Measurements from ENCODE around the gene SLC22A31. TPM values are rescaled to one million over a fixed set of nuclear protein-coding genes. Genes with fewer than 3 reads are reported as not detected.

The SLC22A31 gene
- total RNA-seq, 2 donors from 2014 or later, result 4.6 TPM; not detected in 1

DNA sequence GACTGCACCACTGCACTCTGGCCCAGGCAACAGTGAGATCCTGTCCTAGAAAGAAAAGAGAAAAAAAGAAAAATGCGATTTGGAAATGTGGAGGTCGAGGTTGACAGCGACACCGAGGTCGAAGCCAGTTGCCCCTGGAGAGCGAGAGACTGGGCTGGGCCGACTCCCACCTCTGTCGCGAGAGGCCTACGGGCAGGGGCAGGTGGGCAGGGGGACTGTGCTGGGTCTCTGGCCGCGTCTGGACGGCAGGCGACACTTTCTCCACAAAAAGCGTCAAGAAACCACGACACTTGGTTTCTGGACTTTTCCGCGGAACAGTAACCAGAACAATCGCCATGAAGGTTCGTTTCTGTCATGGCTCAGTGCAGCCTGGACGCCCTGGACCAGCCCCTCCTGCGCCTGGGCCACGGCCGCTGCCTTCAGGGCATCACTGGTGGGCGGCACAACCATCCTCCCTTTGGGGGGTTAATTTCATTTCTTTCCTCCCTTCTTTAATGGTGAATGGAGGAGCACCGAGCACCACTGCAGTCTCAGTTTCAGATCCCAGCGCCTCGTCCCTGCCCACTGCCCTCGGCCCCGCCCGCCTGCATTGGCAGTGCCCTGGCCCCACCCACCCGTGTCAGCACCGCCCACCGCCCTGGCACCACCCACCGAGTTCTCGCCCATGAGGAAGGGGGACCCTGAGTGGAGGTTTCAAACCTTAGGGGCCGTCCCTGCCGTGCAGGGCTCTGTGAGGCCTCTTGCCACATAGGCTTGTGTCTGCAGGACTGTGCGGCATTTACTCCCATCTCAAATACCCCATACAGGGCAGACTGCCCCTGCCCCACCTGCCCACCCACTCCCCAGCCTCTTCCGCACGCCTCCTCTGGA, 47.3 kb downstream of the SLC22A31 start:
- DNase-seq (ENCODE audit: low spot score), result no peak
- Histone ChIP-seq H3K27ac (no peak overlapping the region), H3K4me3 (no peak overlapping the region), H3K9me3 (no peaks in the 10 kb centered on the region), H3K27me3 (replicated peaks; ENCODE audit: insufficient read depth) (no peaks in the 10 kb centered on the region), H3K4me1 (replicated peaks) (peaks cover 7% of the 10 kb centered on the region), H3K36me3 (no peaks in the 10 kb centered on the region)
- intact Hi-C loops (cut with DNase I), result no loop called here
- TF ChIP-seq CTCF (IDR thresholded peaks at IDR 0.05), result no peak
- TF ChIP-seq POLR2AphosphoS5 (IDR thresholded peaks at IDR 0.05), result no peak
- no peak for TF ChIP-seq POLR2A (IDR thresholded peaks at IDR 0.05)
- 91% methylated on average over 41 of the region's 41 CpGs for WGBS

DNA sequence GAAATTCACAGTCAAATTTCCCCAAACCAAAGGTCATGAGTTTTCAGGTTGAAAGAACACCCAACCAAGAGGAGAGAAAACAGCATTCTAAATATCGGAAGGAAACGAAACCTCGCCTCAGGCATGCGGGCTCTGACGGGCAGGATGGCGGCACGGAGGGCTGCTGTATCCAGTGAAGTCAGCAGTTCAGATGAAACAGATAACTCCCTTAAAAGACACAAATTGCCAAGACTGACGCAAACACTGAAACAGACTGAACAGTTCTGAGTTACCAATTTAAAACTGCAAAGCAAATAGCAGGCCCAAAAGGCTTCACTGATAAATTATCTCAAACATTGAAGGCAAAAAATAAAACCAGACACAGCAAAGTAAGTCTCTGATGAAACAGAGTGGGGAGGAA, 49.4 kb downstream of the SLC22A31 start:
- H3K27ac ChIP-seq, result no peak overlapping the region
- no peak for DNase-seq (ENCODE audit: low spot score)
- H3K9me3 ChIP-seq, result no peaks in the 10 kb centered on the region
- H3K36me3 ChIP-seq, result no peaks in the 10 kb centered on the region
- WGBS, result 84% methylated on average over 8 of the region's 8 CpGs
- intact Hi-C loops (cut with DNase I), result no loop called here
- H3K27me3 ChIP-seq (replicated peaks; ENCODE audit: insufficient read depth), result no peaks in the 10 kb centered on the region
- TF ChIP-seq POLR2A (IDR thresholded peaks at IDR 0.05), result no peak
- TF ChIP-seq CTCF (IDR thresholded peaks at IDR 0.05), result no peak
- no peak for TF ChIP-seq POLR2AphosphoS5 (IDR thresholded peaks at IDR 0.05)
- H3K4me3 ChIP-seq, result no peak overlapping the region
- peaks cover 7% of the 10 kb centered on the region for H3K4me1 ChIP-seq (replicated peaks)

- no peaks in the 10 kb centered on the region for H3K9me3 ChIP-seq
- H3K27ac ChIP-seq, result no peak overlapping the region
- no peaks in the 10 kb centered on the region for H3K36me3 ChIP-seq
- TF ChIP-seq POLR2AphosphoS5 (IDR thresholded peaks at IDR 0.05), result no peak
- no peak for TF ChIP-seq POLR2A (IDR thresholded peaks at IDR 0.05)
- TF ChIP-seq CTCF (IDR thresholded peaks at IDR 0.05), result no peak
- H3K4me3 ChIP-seq, result no peak overlapping the region
- no peaks in the 10 kb centered on the region for H3K27me3 ChIP-seq (replicated peaks; ENCODE audit: insufficient read depth)
- intact Hi-C loops (cut with DNase I), result no loop called here
- WGBS, result 73% methylated on average over 18 of the region's 18 CpGs
- no peak for DNase-seq (ENCODE audit: low spot score)
- peaks cover 7% of the 10 kb centered on the region for H3K4me1 ChIP-seq (replicated peaks)
Measured at GRCh38 chr16:89150090-89150835, 50.1 kb downstream of the SLC22A31 start.

- H3K36me3 ChIP-seq, result no peaks in the 10 kb centered on the region
- intact Hi-C loops (cut with DNase I), result no loop called here
- no peak overlapping the region for H3K4me3 ChIP-seq
- no peaks in the 10 kb centered on the region for H3K9me3 ChIP-seq
- 87% methylated on average over 9 of the region's 9 CpGs for WGBS
- H3K4me1 ChIP-seq (replicated peaks), result peaks cover 7% of the 10 kb centered on the region
- no peak for DNase-seq (ENCODE audit: low spot score)
- H3K27me3 ChIP-seq (replicated peaks; ENCODE audit: insufficient read depth), result no peaks in the 10 kb centered on the region
- TF ChIP-seq POLR2A (IDR thresholded peaks at IDR 0.05), result no peak
- no peak for TF ChIP-seq POLR2AphosphoS5 (IDR thresholded peaks at IDR 0.05)
- no peak for TF ChIP-seq CTCF (IDR thresholded peaks at IDR 0.05)
- H3K27ac ChIP-seq, result no peak overlapping the region
Measured at GRCh38 chr16:89149386-89149785, 51.0 kb downstream of the SLC22A31 start.
